ENCODE data around the gene DMRT2. TPM values are rescaled to one million over a fixed set of nuclear protein-coding genes. Genes with fewer than 3 reads are reported as not detected.

Gene DMRT2
- total RNA-seq, 3 donors from 2014 or later, result 1.5 to 10.2 (median 3.1) TPM

- Histone ChIP-seq H3K36me3 (ENCODE audit: low read depth) (no peaks in the 10 kb centered on the region), H3K4me3 (no peak overlapping the region), H3K4me1 (ENCODE audit: low read depth) (no peaks in the 10 kb centered on the region), H3K9me3 (peaks cover 5% of the 10 kb centered on the region)
- intact Hi-C loops (cut with DNase I, micrococcal nuclease), result no loop called here
- ATAC-seq (peak; percentile 84), DNase-seq (peak in 2 of 3 donors; percentile 47 to 60)
- peak; percentile 28 for TF ChIP-seq CTCF (IDR thresholded peaks at IDR 0.05)
Observed at GRCh38 chr9:1018121-1018520, 32.0 kb upstream of the DMRT2 start.

GRCh38 chr9:1024112-1024511, 26.0 kb upstream of the DMRT2 start:
- no peak for TF ChIP-seq CTCF (IDR thresholded peaks at IDR 0.05)
- intact Hi-C loops (cut with DNase I, micrococcal nuclease), result no loop called here
- ATAC-seq, result peak; percentile 69

GRCh38 chr9:1025131-1025530, 25.0 kb upstream of the DMRT2 start:
- DNase-seq (no peak), ATAC-seq (no peak)
- no peaks in the 10 kb centered on the region for H3K36me3 ChIP-seq (ENCODE audit: low read depth)
- H3K4me3 ChIP-seq, result no peak overlapping the region
- H3K9me3 ChIP-seq, result peaks cover 5% of the 10 kb centered on the region
- intact Hi-C loops (cut with DNase I, micrococcal nuclease), result no loop called here
- H3K4me1 ChIP-seq (ENCODE audit: low read depth), result peaks cover 8% of the 10 kb centered on the region
- TF ChIP-seq CTCF (IDR thresholded peaks at IDR 0.05), result no peak

More at GRCh38 chr9:1024112-1024511, 26.0 kb upstream of the DMRT2 start:
- peaks cover 5% of the 10 kb centered on the region for H3K9me3 ChIP-seq
- DNase-seq, result no peak
- H3K4me1 ChIP-seq (ENCODE audit: low read depth), result peaks cover 8% of the 10 kb centered on the region
- H3K4me3 ChIP-seq, result no peak overlapping the region
- H3K36me3 ChIP-seq (ENCODE audit: low read depth), result no peaks in the 10 kb centered on the region

GRCh38 chr9:1026219-1026618, 23.9 kb upstream of the DMRT2 start:
- H3K4me3 ChIP-seq, result no peak overlapping the region
- intact Hi-C loops (cut with DNase I, micrococcal nuclease), result no loop called here
- H3K9me3 ChIP-seq, result peaks cover 5% of the 10 kb centered on the region
- TF ChIP-seq CTCF (IDR thresholded peaks at IDR 0.05), result no peak
- no peaks in the 10 kb centered on the region for H3K36me3 ChIP-seq (ENCODE audit: low read depth)
- DNase-seq, result no peak
- peaks cover 8% of the 10 kb centered on the region for H3K4me1 ChIP-seq (ENCODE audit: low read depth)
- no peak for ATAC-seq

- Histone ChIP-seq H3K36me3 (ENCODE audit: low read depth) (no peaks in the 10 kb centered on the region), H3K9me3 (no peaks in the 10 kb centered on the region), H3K4me1 (ENCODE audit: low read depth) (peaks cover 8% of the 10 kb centered on the region), H3K4me3 (no peak overlapping the region)
- DNase-seq (no peak), ATAC-seq (peak; percentile 36)
- no peak for TF ChIP-seq CTCF (IDR thresholded peaks at IDR 0.05)
- intact Hi-C loops (cut with DNase I, micrococcal nuclease), result no loop called here
Observed at GRCh38 chr9:1028501-1029190, 21.5 kb upstream of the DMRT2 start.

All from mucosa of descending colon (tissue), 3 donors.